Coronary artery (tissue), 2 donors: ENCODE data around the gene PRICKLE1.

Source experiments
- DNase-seq: peaks from one replicate; pipeline ENCODE4 v3.0.0-alpha.2; 2017; ENCODE audit warnings: low spot score
- H3K27ac ChIP-seq, 2 donors: fragments of 200-600 bp; sonication (generic); one replicate each; pipeline ENCODE4 v1.5.1; 2016 to 2019
- H3K4me3 ChIP-seq: fragments of 200-600 bp; sonication (generic); 2 replicates; pipeline ENCODE4 v1.5.1; 2016; ENCODE audit warnings: mild to moderate bottlenecking, moderate library complexity
- CTCF ChIP-seq: fragments of 200-600 bp; sonication (generic); IDR thresholded peaks from one replicate; pipeline ENCODE4 v1.5.1; 2019; ENCODE audit warnings: antibody characterized with exemption

The PRICKLE1 gene

GRCh38 chr12:42474391-42474790, 115.2 kb downstream of the PRICKLE1 start:
- DNase-seq = no peak
- TF ChIP-seq CTCF = no peak
- Histone ChIP-seq H3K4me3 (no peak overlapping the region), H3K27ac (no peak overlapping the region)

- Histone ChIP-seq H3K27ac (no peak overlapping the region), H3K4me3 (no peak overlapping the region)
- no peak for DNase-seq
- no peak for TF ChIP-seq CTCF
These were observed 116.0 kb downstream of the PRICKLE1 start for GRCh38 chr12:42473561-42473960.

- no peak overlapping the region for H3K27ac ChIP-seq
- no peak for DNase-seq
- no peak for TF ChIP-seq CTCF
These were observed 116.4 kb downstream of the PRICKLE1 start for GRCh38 chr12:42473130-42473529.

GRCh38 chr12:42472376-42472775, 117.2 kb downstream of the PRICKLE1 start:
- Histone ChIP-seq H3K4me3 (no peak overlapping the region), H3K27ac (no peak overlapping the region)
- DNase-seq = no peak
- TF ChIP-seq CTCF = no peak

More at GRCh38 chr12:42473130-42473529, 116.4 kb downstream of the PRICKLE1 start:
- H3K4me3 ChIP-seq = no peak overlapping the region

- no peak for TF ChIP-seq CTCF
- DNase-seq = no peak
- Histone ChIP-seq H3K4me3 (no peak overlapping the region), H3K27ac (no peak overlapping the region)
These were observed 120.0 kb downstream of the PRICKLE1 start for GRCh38 chr12:42469355-42470175.

- H3K27ac ChIP-seq = no peak overlapping the region
- H3K4me3 ChIP-seq = no peak overlapping the region
- no peak for DNase-seq
- TF ChIP-seq CTCF = no peak
These were observed 120.6 kb downstream of the PRICKLE1 start for GRCh38 chr12:42468921-42469320.

GRCh38 chr12:42468341-42468821, 121.2 kb downstream of the PRICKLE1 start:
- no peak for TF ChIP-seq CTCF
- H3K4me3 ChIP-seq = no peak overlapping the region
- H3K27ac ChIP-seq = no peak overlapping the region
- DNase-seq = no peak
